Breast epithelium (tissue), 4 donors: ENCODE data around the gene CCDC97. TPM values are rescaled to one million over a fixed set of nuclear protein-coding genes. Genes with fewer than 3 reads are reported as not detected.

ENCODE experiments used
- DNase-seq, 2 donors: peaks; one replicate each; pipeline ENCODE4 v3.0.0-alpha.2; 2019; ENCODE audit warnings: low spot score in 2 of 2
- H3K27ac ChIP-seq, 2 donors: fragments of 200-600 bp; sonication (generic) in 1 of 2; one replicate each; pipeline ENCODE4 v1.5.1; 2016 to 2019; ENCODE audit warnings: mild to moderate bottlenecking in 1 of 2
- H3K27me3 ChIP-seq, 2 donors: fragments of 200-600 bp; sonication (generic) in 1 of 2; one replicate each; pipeline versions ENCODE4 v1.5.1 to v1.6.0; 2017 to 2019; ENCODE audit warnings: control low read depth in 1 of 2, mild to moderate bottlenecking in 1 of 2
- H3K36me3 ChIP-seq: fragments of 200-600 bp; one replicate; pipeline ENCODE4 v1.5.1; 2019
- H3K4me1 ChIP-seq, 2 donors: fragments of 200-600 bp; sonication (generic); one replicate each; pipeline ENCODE4 v1.5.1; 2016 to 2019; ENCODE audit warnings: control low read depth in 1 of 2
- H3K4me3 ChIP-seq, 3 donors: fragments of 200-600 bp; sonication (generic); 1 replicate in 2 of 3; 2 replicates in 1 of 3; pipeline ENCODE4 v1.5.1; 2016 to 2019; ENCODE audit warnings: mild to moderate bottlenecking in 3 of 3, moderate library complexity in 2 of 3
- H3K9me3 ChIP-seq, 2 donors: fragments of 200-600 bp; sonication (generic) in 1 of 2; one replicate each; pipeline ENCODE4 v1.5.1; 2016 to 2019; ENCODE audit warnings: control low read depth in 1 of 2
- CTCF ChIP-seq, 3 donors: fragments of 450-650 bp; IDR thresholded peaks; one replicate each; pipeline ENCODE4 v1.5.1; 2016 to 2017; ENCODE audit warnings: antibody characterized with exemption in 3 of 3, mild to moderate bottlenecking in 3 of 3, moderate library complexity in 3 of 3
- POLR2A ChIP-seq: fragments of 450-650 bp; IDR thresholded peaks from one replicate; pipeline ENCODE4 v1.6.1; 2016; ENCODE audit warnings: antibody characterized with exemption, mild to moderate bottlenecking, moderate library complexity
- POLR2AphosphoS5 ChIP-seq, 3 donors: sonication (generic); formaldehyde crosslinking; IDR thresholded peaks; one replicate each; pipeline ENCODE4 v1.6.1; 2017; ENCODE audit warnings: antibody characterized with exemption in 3 of 3
- intact Hi-C: fragments of 100-400 bp; cut with DNase I; formaldehyde crosslinking; loops from one replicate; pipeline ENCODE4 v1.15.1; 2023; ENCODE audit warnings: low total_unique reads
- total RNA-seq, 3 donors: library from RNA; depleted of rRNA; stranded (reverse); fragments of >200 nt; gene quantifications; one replicate each; pipeline ENCODE4 v1.1.0, GENCODE V29; 2016

Gene CCDC97
- total RNA-seq, 3 donors from 2014 or later: 15.4 to 15.7 (median 15.4) TPM

GRCh38 chr19:41362143-41362847 is 52.3 kb downstream of the CCDC97 start:
- no peak for DNase-seq
- Histone ChIP-seq H3K4me3 (no peak overlapping the region), H3K4me1 (no peaks in the 10 kb centered on the region), H3K9me3 (no peaks in the 10 kb centered on the region), H3K36me3 (no peaks in the 10 kb centered on the region), H3K27me3 (no peaks in the 10 kb centered on the region), H3K27ac (peak overlapping the region; percentile 97 to 99)
- TF ChIP-seq POLR2A: no peak
- no peak for TF ChIP-seq CTCF (IDR thresholded peaks at IDR 0.05)
- no peak for TF ChIP-seq POLR2AphosphoS5 (IDR thresholded peaks at IDR 0.05)
- intact Hi-C loops: no loop called here

- peak overlapping the region; percentile 97 to 99 for H3K27ac ChIP-seq
- DNase-seq: no peak
- peak overlapping the region; percentile 74 to 85 (median 75) for H3K4me3 ChIP-seq
- H3K9me3 ChIP-seq: no peaks in the 10 kb centered on the region
- no peaks in the 10 kb centered on the region for H3K27me3 ChIP-seq
- TF ChIP-seq POLR2AphosphoS5 (IDR thresholded peaks at IDR 0.05) (no peak), CTCF (IDR thresholded peaks at IDR 0.05) (no peak), POLR2A (no peak)
- intact Hi-C loops: loop anchor here (1.0 kb wide), 1 partner anchor 17 kb away; no protein-coding TSS in a partner anchor
- no peaks in the 10 kb centered on the region for H3K4me1 ChIP-seq
- H3K36me3 ChIP-seq: no peaks in the 10 kb centered on the region
These were observed 53.4 kb downstream of the CCDC97 start for GRCh38 chr19:41363371-41363752.

GRCh38 chr19:41363753-41364523 is 54.0 kb downstream of the CCDC97 start, which contains the start of gene B9D2:
Gene B9D2 (minus strand): TSS chr19:41364149. CDS start chr19:41363519, 630 bp downstream.
- H3K9me3 ChIP-seq: no peaks in the 10 kb centered on the region
- TF ChIP-seq POLR2AphosphoS5 (IDR thresholded peaks at IDR 0.05) (peak; percentile 73 to 86 (median 81)), POLR2A (peak; percentile 45), CTCF (IDR thresholded peaks at IDR 0.05) (peak in 1 of 3 donors; percentile 9)
- DNase-seq: peak; percentile 97 to 98
- H3K27ac ChIP-seq: peak within 1 kb of the TSS; percentile 97 to 99
- no peaks in the 10 kb centered on the region for H3K4me1 ChIP-seq
- H3K27me3 ChIP-seq: no peaks in the 10 kb centered on the region
- peak within 1 kb of the TSS; percentile 74 to 85 (median 75) for H3K4me3 ChIP-seq
- H3K36me3 ChIP-seq: no peaks in the 10 kb centered on the region
- intact Hi-C loops: loop anchor here (1.0 kb wide), 1 partner anchor 16 kb away; no protein-coding TSS in a partner anchor

- Histone ChIP-seq H3K4me1 (no peaks in the 10 kb centered on the region), H3K4me3 (peak overlapping the region; percentile 74 to 85 (median 75)), H3K27ac (peak overlapping the region; percentile 97 to 99), H3K27me3 (no peaks in the 10 kb centered on the region), H3K36me3 (no peaks in the 10 kb centered on the region), H3K9me3 (no peaks in the 10 kb centered on the region)
- TF ChIP-seq POLR2AphosphoS5 (IDR thresholded peaks at IDR 0.05) (no peak), CTCF (IDR thresholded peaks at IDR 0.05) (no peak), POLR2A (no peak)
- no peak for DNase-seq
- intact Hi-C loops: no loop called here
These were observed 54.8 kb downstream of the CCDC97 start for GRCh38 chr19:41364524-41365391.
